ENCODE data around the gene PSORS1C1. TPM values are rescaled to one million over a fixed set of nuclear protein-coding genes. Genes with fewer than 3 reads are reported as not detected.
"Not testable (repeated sequence)": the region's sequence is repeated elsewhere in the genome, so short reads cannot be mapped to it uniquely, and the experiment has no call there.

The PSORS1C1 gene
- polyA plus RNA-seq, 1 experiment: 0.94 TPM

- TF ChIP-seq, protein P1, sequence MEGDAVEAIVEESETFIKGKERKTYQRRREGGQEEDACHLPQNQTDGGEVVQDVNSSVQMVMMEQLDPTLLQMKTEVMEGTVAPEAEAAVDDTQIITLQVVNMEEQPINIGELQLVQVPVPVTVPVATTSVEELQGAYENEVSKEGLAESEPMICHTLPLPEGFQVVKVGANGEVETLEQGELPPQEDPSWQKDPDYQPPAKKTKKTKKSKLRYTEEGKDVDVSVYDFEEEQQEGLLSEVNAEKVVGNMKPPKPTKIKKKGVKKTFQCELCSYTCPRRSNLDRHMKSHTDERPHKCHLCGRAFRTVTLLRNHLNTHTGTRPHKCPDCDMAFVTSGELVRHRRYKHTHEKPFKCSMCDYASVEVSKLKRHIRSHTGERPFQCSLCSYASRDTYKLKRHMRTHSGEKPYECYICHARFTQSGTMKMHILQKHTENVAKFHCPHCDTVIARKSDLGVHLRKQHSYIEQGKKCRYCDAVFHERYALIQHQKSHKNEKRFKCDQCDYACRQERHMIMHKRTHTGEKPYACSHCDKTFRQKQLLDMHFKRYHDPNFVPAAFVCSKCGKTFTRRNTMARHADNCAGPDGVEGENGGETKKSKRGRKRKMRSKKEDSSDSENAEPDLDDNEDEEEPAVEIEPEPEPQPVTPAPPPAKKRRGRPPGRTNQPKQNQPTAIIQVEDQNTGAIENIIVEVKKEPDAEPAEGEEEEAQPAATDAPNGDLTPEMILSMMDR (IDR thresholded peaks at IDR 0.05; ENCODE audit: low read depth, low read length): no peak
- Histone ChIP-seq H3K4me3 (ENCODE audit: low read depth, low read length) (no peak overlapping the region), H3K27me3 (ENCODE audit: control insufficient read depth, insufficient read depth, low read length) (no peaks in the 10 kb centered on the region), H3K27ac (ENCODE audit: low read depth, low read length) (peak overlapping the region; percentile 31), H3K9me3 (ENCODE audit: control insufficient read depth, insufficient read depth, low read length) (peaks cover 6% of the 10 kb centered on the region; the same call in 1 of the 2 replicates)
- CTCF ChIA-PET: interaction anchor here (1.0 kb wide), 1 partner anchor 191 kb away, joined by 3 read pairs; no protein-coding TSS in a partner anchor
- POLR2A ChIA-PET: no interaction called here
- no peak for DNase-seq (ENCODE audit: low read depth, low spot score)
Observed at GRCh38 chr6:31175971-31176370, 61.4 kb downstream of the PSORS1C1 start.

- POLR2A ChIA-PET: no interaction called here
- TF ChIP-seq, protein P1 (IDR thresholded peaks at IDR 0.05; ENCODE audit: low read depth, low read length): no peak
- Histone ChIP-seq H3K27me3 (ENCODE audit: control insufficient read depth, insufficient read depth, low read length) (no peaks in the 10 kb centered on the region), H3K4me3 (ENCODE audit: low read depth, low read length) (no peak overlapping the region), H3K27ac (ENCODE audit: low read depth, low read length) (no peak overlapping the region), H3K9me3 (ENCODE audit: control insufficient read depth, insufficient read depth, low read length) (peaks cover 8% of the 10 kb centered on the region; the same call in 1 of the 2 replicates)
- DNase-seq (ENCODE audit: low read depth, low spot score): no peak
- CTCF ChIA-PET: no interaction called here
Observed at GRCh38 chr6:31178143-31179041, 63.8 kb downstream of the PSORS1C1 start.

DNA sequence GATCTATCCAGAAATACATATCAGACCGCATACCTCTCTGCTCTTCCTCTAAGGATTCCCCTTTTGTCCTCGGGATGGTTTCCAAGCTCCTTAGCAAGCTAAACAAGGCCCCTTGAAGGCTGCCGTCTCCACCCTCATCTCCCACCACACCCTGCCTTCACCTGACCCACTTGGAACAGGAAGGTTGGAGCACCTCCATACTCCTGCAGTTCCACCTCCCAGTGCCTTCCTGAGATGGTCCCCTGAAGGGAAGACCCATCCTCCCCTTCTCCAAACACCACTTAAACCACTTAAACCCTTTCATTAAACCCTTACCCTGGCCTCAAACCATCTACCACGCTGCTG lies 64.4 kb downstream of the PSORS1C1 start:
- Histone ChIP-seq H3K9me3 (ENCODE audit: control insufficient read depth, insufficient read depth, low read length) (peaks cover 8% of the 10 kb centered on the region; the same call in 1 of the 2 replicates), H3K4me3 (ENCODE audit: low read depth, low read length) (no peak overlapping the region), H3K27me3 (ENCODE audit: control insufficient read depth, insufficient read depth, low read length) (no peaks in the 10 kb centered on the region), H3K27ac (ENCODE audit: low read depth, low read length) (no peak overlapping the region)
- DNase-seq (ENCODE audit: low read depth, low spot score): no peak
- POLR2A ChIA-PET: no interaction called here
- TF ChIP-seq, protein P1 (IDR thresholded peaks at IDR 0.05; ENCODE audit: low read depth, low read length): no peak
- CTCF ChIA-PET: interaction anchor here (1.2 kb wide), 1 partner anchor 188 kb away, joined by 3 read pairs; no protein-coding TSS in a partner anchor

- Histone ChIP-seq H3K27me3 (ENCODE audit: control insufficient read depth, insufficient read depth, low read length) (no peaks in the 10 kb centered on the region), H3K27ac (ENCODE audit: low read depth, low read length) (no peak overlapping the region), H3K4me3 (ENCODE audit: low read depth, low read length) (no peak overlapping the region), H3K9me3 (ENCODE audit: control insufficient read depth, insufficient read depth, low read length) (peaks cover 8% of the 10 kb centered on the region; the same call in 1 of the 2 replicates)
- TF ChIP-seq, protein P1 (IDR thresholded peaks at IDR 0.05; ENCODE audit: low read depth, low read length): no peak
- ChIA-PET POLR2A (no interaction called here), CTCF (interaction anchor here (1.2 kb wide), 1 partner anchor 187 kb away, joined by 3 read pairs; no protein-coding TSS in a partner anchor)
- no peak for DNase-seq (ENCODE audit: low read depth, low spot score)
Observed at GRCh38 chr6:31179896-31180295, 65.3 kb downstream of the PSORS1C1 start.

DNA sequence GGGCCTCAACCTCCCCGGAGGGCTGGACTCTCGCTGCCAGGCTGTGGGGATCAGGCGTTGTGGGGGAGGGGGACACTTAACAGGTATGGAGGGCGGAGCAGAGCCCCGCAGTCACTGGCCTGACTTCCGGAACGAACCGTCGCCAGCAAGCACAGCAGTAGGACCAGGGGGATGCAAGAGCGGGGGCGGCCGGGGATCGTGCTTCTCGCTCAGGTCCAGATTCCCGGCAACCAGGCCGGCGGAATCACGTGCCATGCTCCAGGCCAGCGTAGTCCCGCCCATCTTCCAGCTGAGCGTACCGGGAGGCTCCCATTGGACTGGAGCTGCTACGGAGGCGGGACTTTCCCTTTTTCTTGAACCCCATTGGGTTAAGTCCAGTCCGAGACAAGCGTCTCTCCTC lies 65.9 kb downstream of the PSORS1C1 start:
- Histone ChIP-seq H3K27me3 (ENCODE audit: control insufficient read depth, insufficient read depth, low read length) (no peaks in the 10 kb centered on the region), H3K9me3 (ENCODE audit: control insufficient read depth, insufficient read depth, low read length) (peaks cover 8% of the 10 kb centered on the region; the same call in 1 of the 2 replicates), H3K27ac (ENCODE audit: low read depth, low read length) (no peak overlapping the region), H3K4me3 (ENCODE audit: low read depth, low read length) (peak overlapping the region; percentile 20)
- TF ChIP-seq, protein P1 (IDR thresholded peaks at IDR 0.05; ENCODE audit: low read depth, low read length): no peak
- CTCF ChIA-PET: no interaction called here
- POLR2A ChIA-PET: no interaction called here
- DNase-seq (ENCODE audit: low read depth, low spot score): no peak

- CTCF ChIA-PET; H3K4me3 ChIP-seq (ENCODE audit: low read depth, low read length); H3K27ac ChIP-seq (ENCODE audit: low read depth, low read length); H3K27me3 ChIP-seq (ENCODE audit: control insufficient read depth, insufficient read depth, low read length); POLR2A ChIA-PET; H3K9me3 ChIP-seq (ENCODE audit: control insufficient read depth, insufficient read depth, low read length); DNase-seq (ENCODE audit: low read depth, low spot score): not testable (repeated sequence)
Observed at GRCh38 chr6:31183287-31183686, 68.7 kb downstream of the PSORS1C1 start.

DNA sequence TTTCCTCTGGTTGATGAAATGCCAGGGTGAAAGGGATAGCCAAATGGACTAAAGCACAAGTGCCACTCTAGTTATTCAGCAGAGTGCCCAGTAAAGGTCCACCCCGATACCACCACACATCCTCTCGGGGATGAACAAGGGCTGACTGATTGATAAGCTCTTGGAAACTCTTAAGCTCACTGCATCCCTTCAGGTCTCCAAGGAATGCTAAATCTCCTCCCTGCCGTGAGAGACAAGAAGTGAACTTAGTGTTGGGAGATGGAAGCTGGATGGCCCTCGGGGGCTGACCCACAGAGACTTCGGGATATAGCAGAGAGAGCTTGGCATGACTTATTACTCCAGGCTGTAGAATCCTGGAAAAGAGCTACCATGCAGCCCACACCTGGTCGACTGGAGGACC lies 69.3 kb downstream of the PSORS1C1 start:
- H3K4me3 ChIP-seq (ENCODE audit: low read depth, low read length); DNase-seq (ENCODE audit: low read depth, low spot score); H3K9me3 ChIP-seq (ENCODE audit: control insufficient read depth, insufficient read depth, low read length); H3K27me3 ChIP-seq (ENCODE audit: control insufficient read depth, insufficient read depth, low read length); H3K27ac ChIP-seq (ENCODE audit: low read depth, low read length); POLR2A ChIA-PET; CTCF ChIA-PET: not testable (repeated sequence)

All from AG04450 (cell line).